ENCODE results near the gene LIME1.

- TF ChIP-seq EP300 (IDR thresholded peaks at IDR 0.05) (no peak), CTCF (IDR thresholded peaks at IDR 0.05) (no peak)
Observed at GRCh38 chr20:63766695-63767426, 30.4 kb downstream of the LIME1 start.
